Tibial nerve (tissue), 4 donors: Measurements from ENCODE around the gene SLC38A11.

ENCODE experiments used
- CTCF ChIP-seq, 5 experiments: fragments of 200-600 bp in 3 of 5; fragments of 450-650 bp in 2 of 5; sonication (generic) in 3 of 5; IDR thresholded peaks; one replicate each; pipeline ENCODE4 v1.5.1; 2016 to 2019; ENCODE audit warnings: antibody characterized with exemption in 5 of 5, mild to moderate bottlenecking in 3 of 5, moderate library complexity in 2 of 5
- EP300 ChIP-seq, 2 donors: sonication (generic); formaldehyde crosslinking; IDR thresholded peaks; one replicate each; pipeline ENCODE4 v1.6.1; 2017; ENCODE audit warnings: antibody characterized with exemption in 2 of 2, mild to moderate bottlenecking in 1 of 2
- POLR2A ChIP-seq, 2 donors: fragments of 450-650 bp; IDR thresholded peaks; one replicate each; pipeline ENCODE4 v1.6.1; 2017; ENCODE audit warnings: antibody characterized with exemption in 2 of 2, mild to moderate bottlenecking in 2 of 2, moderate library complexity in 2 of 2

- TF ChIP-seq EP300 (IDR thresholded peaks at IDR 0.05) (no peak), CTCF (IDR thresholded peaks at IDR 0.05) (no peak), POLR2A (IDR thresholded peaks at IDR 0.05) (no peak)
Observed at GRCh38 chr2:164960159-164960558, 4.8 kb upstream of the SLC38A11 start.
